ENCODE data around the gene MYH7.

The MYH7 gene

DNA sequence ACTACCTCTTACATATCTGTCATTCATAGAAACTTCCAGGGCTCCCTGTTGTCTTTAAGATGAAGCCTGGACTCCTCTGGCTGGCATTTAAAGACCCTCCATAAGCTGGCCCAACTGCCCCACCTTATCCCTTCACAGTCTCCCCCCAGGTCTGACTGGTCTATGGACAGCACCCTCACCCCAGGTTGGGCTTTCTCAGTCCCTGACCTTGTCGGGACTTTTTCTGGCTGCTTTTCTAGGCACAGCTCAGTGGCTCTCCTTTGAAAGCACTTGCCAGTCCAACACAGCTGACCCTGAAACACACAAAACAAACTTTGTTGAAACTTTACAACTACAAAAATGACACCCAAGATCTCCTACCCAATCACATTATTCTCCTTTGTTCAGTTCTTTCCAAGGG, 13.9 kb upstream of the MYH7 start:
- DNase-seq (ENCODE audit: low read depth in 1 of 2, low spot score in 1 of 2): no peak
- H3K4me3 ChIP-seq (replicated peaks; ENCODE audit: insufficient read depth, low read length): no peak overlapping the region
- H3K27ac ChIP-seq (replicated peaks): no peak overlapping the region
- no peaks in the 10 kb centered on the region for H3K27me3 ChIP-seq (ENCODE audit: insufficient read depth, poor library complexity, severe bottlenecking)
- no peak for TF ChIP-seq CTCF (IDR thresholded peaks at IDR 0.05; ENCODE audit: insufficient read depth, low read length)
- no peak for TF ChIP-seq SPI1 (IDR thresholded peaks at IDR 0.05; ENCODE audit: borderline replicate concordance, low read depth)
- TF ChIP-seq REST (IDR thresholded peaks at IDR 0.05; ENCODE audit: insufficient replicate concordance, low read depth): no peak
- no peak for TF ChIP-seq POLR2AphosphoS5 (IDR thresholded peaks at IDR 0.05; ENCODE audit: low read depth)
- TF ChIP-seq GABPA (IDR thresholded peaks at IDR 0.05; ENCODE audit: low read depth): no peak

GRCh38 chr14:23447361-23448350, 12.2 kb upstream of the MYH7 start:
- Histone ChIP-seq H3K27ac (replicated peaks) (no peak overlapping the region), H3K27me3 (ENCODE audit: insufficient read depth, poor library complexity, severe bottlenecking) (no peaks in the 10 kb centered on the region), H3K4me3 (replicated peaks; ENCODE audit: insufficient read depth, low read length) (no peak overlapping the region)
- DNase-seq (ENCODE audit: low read depth in 1 of 2, low spot score in 1 of 2): no peak
- TF ChIP-seq SPI1 (IDR thresholded peaks at IDR 0.05; ENCODE audit: borderline replicate concordance, low read depth) (no peak), GABPA (IDR thresholded peaks at IDR 0.05; ENCODE audit: low read depth) (no peak), POLR2AphosphoS5 (IDR thresholded peaks at IDR 0.05; ENCODE audit: low read depth) (no peak), REST (IDR thresholded peaks at IDR 0.05; ENCODE audit: insufficient replicate concordance, low read depth) (no peak), CTCF (IDR thresholded peaks at IDR 0.05; ENCODE audit: insufficient read depth, low read length) (no peak)

DNA sequence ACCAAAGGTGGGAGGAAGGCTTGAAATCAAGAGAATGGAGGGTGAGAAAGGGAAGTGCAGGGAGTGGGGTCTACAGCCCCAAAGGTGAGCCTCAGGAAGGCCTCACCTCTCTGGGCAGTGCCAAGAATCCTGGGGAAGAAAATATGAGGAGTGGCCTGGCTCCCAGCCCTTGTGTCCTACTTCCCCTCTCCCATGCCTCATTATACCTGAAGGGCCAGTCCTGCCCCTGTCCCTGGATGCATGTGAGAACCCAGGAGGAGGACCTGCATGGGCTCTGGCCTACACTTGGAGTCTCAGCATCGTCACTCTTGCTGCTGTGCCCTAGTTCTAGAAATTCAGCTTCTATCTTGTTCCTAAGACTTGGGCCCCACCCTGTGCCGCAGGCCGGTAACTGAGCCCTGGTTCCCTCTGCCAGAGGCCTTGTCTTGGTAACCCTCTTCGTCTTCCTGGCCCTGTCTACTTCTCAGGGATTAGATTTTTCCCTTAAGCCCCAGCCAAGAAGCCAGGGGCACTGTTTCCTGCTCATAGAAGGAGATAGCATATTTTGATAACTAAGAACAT, 10.9 kb upstream of the MYH7 start:
- TF ChIP-seq CTCF (IDR thresholded peaks at IDR 0.05; ENCODE audit: insufficient read depth, low read length): no peak
- no peak for TF ChIP-seq GABPA (IDR thresholded peaks at IDR 0.05; ENCODE audit: low read depth)
- no peak for TF ChIP-seq SPI1 (IDR thresholded peaks at IDR 0.05; ENCODE audit: borderline replicate concordance, low read depth)
- no peak for TF ChIP-seq POLR2AphosphoS5 (IDR thresholded peaks at IDR 0.05; ENCODE audit: low read depth)
- no peak for TF ChIP-seq REST (IDR thresholded peaks at IDR 0.05; ENCODE audit: insufficient replicate concordance, low read depth)
- H3K27me3 ChIP-seq (ENCODE audit: insufficient read depth, poor library complexity, severe bottlenecking): no peaks in the 10 kb centered on the region
- DNase-seq (ENCODE audit: low read depth in 1 of 2, low spot score in 1 of 2): no peak
- H3K27ac ChIP-seq (replicated peaks): no peak overlapping the region
- H3K4me3 ChIP-seq (replicated peaks; ENCODE audit: insufficient read depth, low read length): no peak overlapping the region

Measured in HL-60 (cell line).